Endothelial cell of umbilical vein (primary cell): ENCODE data around the gene TFDP2.

Experiments
- POLR2AphosphoS5 ChIP-seq: IDR thresholded peaks from 2 replicates; pipeline ENCODE4 v1.6.1; 2012; ENCODE audit warnings: low read depth, mild to moderate bottlenecking, control low read depth, low read length, moderate library complexity; ENCODE audit not compliant: insufficient read depth
- TF ChIP-seq, protein P1 (sequence below), 2 donors: IDR thresholded peaks; 1 replicate in 1 of 2; 2 replicates in 1 of 2; pipeline ENCODE4 v1.5.1; 2011; ENCODE audit warnings: low read length in 2 of 2, mild to moderate bottlenecking in 2 of 2, moderate library complexity in 2 of 2, control low read depth in 1 of 2, inconsistent platforms in 1 of 2, low read depth in 1 of 2; ENCODE audit not compliant: insufficient read depth in 1 of 2; ENCODE audit errors: extremely low read depth in 1 of 2

DNA sequence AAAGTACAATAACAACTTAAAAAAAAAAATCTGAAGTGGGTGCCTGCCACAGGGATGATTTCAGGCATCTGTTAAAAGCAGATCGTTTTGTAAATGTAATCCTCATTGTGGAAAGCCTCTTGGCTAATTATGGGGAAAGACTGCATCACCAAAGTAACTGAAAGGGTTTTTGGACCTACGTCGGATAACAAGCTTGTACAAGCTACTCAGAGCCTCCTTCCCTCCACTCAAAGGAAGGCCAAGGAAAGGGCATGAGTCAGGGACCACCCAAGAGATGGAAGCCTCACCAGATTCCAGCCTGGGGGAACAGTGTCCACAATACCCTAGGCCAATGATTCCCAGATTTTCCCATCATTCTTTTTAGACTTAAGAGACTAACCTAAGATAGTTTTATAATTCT lies 188.6 kb downstream of the TFDP2 start:
- no peak for TF ChIP-seq POLR2AphosphoS5
- TF ChIP-seq, protein P1, sequence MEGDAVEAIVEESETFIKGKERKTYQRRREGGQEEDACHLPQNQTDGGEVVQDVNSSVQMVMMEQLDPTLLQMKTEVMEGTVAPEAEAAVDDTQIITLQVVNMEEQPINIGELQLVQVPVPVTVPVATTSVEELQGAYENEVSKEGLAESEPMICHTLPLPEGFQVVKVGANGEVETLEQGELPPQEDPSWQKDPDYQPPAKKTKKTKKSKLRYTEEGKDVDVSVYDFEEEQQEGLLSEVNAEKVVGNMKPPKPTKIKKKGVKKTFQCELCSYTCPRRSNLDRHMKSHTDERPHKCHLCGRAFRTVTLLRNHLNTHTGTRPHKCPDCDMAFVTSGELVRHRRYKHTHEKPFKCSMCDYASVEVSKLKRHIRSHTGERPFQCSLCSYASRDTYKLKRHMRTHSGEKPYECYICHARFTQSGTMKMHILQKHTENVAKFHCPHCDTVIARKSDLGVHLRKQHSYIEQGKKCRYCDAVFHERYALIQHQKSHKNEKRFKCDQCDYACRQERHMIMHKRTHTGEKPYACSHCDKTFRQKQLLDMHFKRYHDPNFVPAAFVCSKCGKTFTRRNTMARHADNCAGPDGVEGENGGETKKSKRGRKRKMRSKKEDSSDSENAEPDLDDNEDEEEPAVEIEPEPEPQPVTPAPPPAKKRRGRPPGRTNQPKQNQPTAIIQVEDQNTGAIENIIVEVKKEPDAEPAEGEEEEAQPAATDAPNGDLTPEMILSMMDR (IDR thresholded peaks at IDR 0.05; ENCODE audit: extremely low read depth in 1 of 2, insufficient read depth in 1 of 2, low read depth in 1 of 2, low read length in 2 of 2): no peak
